ENCODE data around the gene RAPGEF5.
A peak's percentile ranks its signal among the peaks of the same experiment; 100 is the strongest.

RAPGEF5 gene

GRCh38 chr7:22305706-22306105, 51.2 kb downstream of the RAPGEF5 start:
- DNase-seq (ENCODE audit: low spot score), result no peak

DNA sequence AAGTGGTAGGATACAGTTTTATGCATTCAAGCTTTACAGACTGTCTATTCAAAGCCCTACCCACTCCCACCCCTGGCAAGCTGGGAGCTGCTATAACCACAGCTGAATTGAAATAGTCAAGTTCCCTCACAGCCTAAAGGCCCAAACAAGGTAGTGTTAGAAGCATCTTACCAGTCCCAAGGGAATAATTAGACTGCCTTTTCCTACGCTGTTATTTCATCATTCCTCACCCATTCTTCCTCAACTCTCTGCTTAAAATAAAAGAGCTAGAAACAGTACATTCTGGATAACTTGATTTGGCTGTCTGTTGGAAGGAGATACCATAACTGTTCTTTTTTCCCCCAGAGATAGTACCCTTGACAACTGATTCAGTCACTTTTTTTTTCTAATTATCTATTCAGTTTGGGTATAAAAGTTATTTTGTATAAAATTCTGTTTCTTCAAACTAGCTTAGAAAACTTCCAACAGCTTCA, 54.0 kb downstream of the RAPGEF5 start:
- DNase-seq (ENCODE audit: low spot score), result no peak

- no peak for DNase-seq (ENCODE audit: low spot score)
These were observed 54.8 kb downstream of the RAPGEF5 start for GRCh38 chr7:22302193-22302592.

GRCh38 chr7:22301790-22302189, 55.2 kb downstream of the RAPGEF5 start:
- no peak for DNase-seq (ENCODE audit: low spot score)

- no peak for DNase-seq (ENCODE audit: low spot score)
These were observed 56.1 kb downstream of the RAPGEF5 start for GRCh38 chr7:22300839-22301238.

GRCh38 chr7:22296916-22297315, 60.0 kb downstream of the RAPGEF5 start:
- DNase-seq (ENCODE audit: low spot score), result no peak

- DNase-seq (ENCODE audit: low spot score), result no peak
These were observed 60.7 kb downstream of the RAPGEF5 start for GRCh38 chr7:22296265-22296566.

- DNase-seq (ENCODE audit: low spot score), result no peak
These were observed 61.3 kb downstream of the RAPGEF5 start for GRCh38 chr7:22295402-22296264.

- DNase-seq (ENCODE audit: low spot score), result no peak
These were observed 64.4 kb downstream of the RAPGEF5 start for GRCh38 chr7:22292531-22292930.

GRCh38 chr7:22291977-22292376, 65.0 kb downstream of the RAPGEF5 start:
- DNase-seq (ENCODE audit: low spot score), result no peak

DNA sequence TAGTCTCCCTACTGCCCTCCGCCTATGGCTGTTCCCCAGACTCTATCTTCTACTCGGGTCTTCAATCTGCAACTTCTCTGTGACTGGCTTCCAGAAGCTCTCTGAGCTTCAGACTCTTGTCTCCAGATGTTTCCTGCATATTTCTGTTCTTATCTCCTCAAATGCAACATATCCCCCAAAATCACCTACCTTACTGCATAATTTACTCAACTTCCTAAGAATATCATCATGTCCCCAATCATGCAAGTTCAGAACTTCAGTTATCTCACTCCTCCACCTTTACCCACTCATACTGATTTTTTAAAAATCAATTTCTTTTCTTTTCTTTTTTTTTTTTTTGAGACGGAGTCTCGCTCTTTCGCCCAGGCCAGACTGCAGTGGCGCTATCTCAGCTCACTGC, 68.8 kb downstream of the RAPGEF5 start:
- DNase-seq (ENCODE audit: low spot score), result no peak

DNA sequence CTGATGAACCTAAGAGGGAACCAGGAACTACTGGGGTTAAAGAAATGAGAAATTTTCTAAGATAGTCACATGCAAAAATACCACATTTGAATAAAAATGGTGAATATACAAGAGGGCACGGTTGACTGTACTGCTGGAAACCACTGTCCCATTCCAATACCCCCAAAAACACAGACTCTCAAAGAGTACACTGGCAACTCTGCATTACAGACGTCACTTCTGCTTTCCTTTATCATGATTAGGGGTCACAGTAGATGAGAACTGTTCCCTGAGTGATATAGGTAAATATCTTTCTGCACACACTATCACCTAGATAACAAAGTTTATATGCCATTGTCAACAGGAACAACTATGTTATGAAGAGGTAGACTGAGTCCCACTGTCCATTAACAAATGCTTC, 69.5 kb downstream of the RAPGEF5 start:
- no peak for DNase-seq (ENCODE audit: low spot score)

DNA sequence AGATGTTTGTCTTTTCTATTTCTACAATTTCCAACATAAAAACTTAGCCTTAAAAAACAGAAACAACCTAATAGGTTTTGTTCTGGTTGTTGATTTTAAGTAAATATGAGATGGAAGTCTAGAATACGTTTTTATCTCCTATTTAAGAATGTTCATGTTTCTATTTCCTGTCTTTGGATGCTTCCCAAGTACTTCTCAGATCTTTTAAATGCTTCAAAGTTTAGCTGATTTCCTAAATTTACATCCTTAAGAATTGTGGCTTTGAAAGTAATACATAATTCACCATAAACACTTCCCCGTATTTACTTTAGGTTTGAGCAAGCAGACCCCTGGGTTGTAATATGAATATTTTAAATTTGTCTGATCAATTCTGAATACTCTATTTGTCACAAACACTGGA, 70.5 kb downstream of the RAPGEF5 start:
- no peak for DNase-seq (ENCODE audit: low spot score)

GRCh38 chr7:22281481-22281880, 75.5 kb downstream of the RAPGEF5 start:
- DNase-seq (ENCODE audit: low spot score), result no peak

DNA sequence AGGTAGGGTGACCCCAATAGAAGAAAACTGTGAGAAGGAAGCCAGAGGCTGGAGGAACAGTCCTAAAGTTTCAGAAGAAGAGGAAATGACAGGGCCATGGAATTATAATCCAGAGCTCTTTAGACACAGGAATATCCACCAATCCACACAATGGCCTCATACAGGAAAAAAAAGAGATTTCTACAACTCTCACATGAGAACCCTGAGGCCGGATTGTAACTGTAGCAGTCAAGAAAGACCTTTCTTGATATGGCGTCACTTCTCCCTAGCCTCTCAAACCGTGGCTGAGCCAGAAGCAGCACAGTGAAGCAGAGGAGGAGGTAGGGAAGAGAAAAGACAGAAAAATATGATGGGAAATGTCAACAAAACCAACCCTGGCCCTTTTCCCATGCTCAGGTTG, 76.9 kb downstream of the RAPGEF5 start:
- no peak for DNase-seq (ENCODE audit: low spot score)

DNA sequence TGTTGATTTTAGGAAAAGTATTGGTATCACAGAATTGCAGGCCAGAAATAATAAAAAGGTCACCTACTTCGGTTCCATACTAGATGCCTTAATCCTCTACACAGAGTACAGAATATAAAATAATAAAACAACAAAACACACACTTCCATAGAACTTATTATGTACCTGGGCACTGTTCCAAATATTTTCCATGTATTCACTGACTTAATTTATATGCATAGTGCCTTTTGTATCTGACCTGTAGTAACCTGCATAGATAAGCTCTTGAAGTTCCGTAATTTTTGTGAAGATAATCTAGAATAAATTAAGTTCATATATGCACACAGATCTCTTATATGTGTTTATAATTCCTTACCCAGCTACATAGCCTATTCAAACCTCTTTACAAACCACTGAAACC, 78.3 kb downstream of the RAPGEF5 start:
- no peak for DNase-seq (ENCODE audit: low spot score)

GRCh38 chr7:22277375-22277774, 79.6 kb downstream of the RAPGEF5 start:
- DNase-seq (ENCODE audit: low spot score), result no peak

DNA sequence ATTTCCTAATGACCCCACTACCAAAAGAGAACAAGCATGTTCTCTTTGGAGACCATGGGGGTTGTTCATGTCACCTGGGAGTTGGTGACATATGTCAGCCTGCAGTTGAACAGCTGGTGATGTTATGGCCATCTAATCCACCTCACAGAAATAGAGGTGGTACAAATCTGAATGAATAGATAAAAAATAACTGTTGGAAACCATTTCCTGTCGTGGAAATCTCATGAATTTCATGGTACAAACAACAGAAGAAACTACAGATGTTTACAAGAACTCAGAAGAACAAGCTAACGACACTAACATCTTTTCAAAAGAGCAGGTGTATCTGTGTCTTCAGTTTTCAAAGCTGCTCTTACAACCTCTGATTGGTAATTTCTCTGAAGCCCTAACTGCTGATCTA, 81.3 kb downstream of the RAPGEF5 start:
- no peak for DNase-seq (ENCODE audit: low spot score)

- no peak for DNase-seq (ENCODE audit: low spot score)
These were observed 85.6 kb downstream of the RAPGEF5 start for GRCh38 chr7:22271311-22271710.

DNA sequence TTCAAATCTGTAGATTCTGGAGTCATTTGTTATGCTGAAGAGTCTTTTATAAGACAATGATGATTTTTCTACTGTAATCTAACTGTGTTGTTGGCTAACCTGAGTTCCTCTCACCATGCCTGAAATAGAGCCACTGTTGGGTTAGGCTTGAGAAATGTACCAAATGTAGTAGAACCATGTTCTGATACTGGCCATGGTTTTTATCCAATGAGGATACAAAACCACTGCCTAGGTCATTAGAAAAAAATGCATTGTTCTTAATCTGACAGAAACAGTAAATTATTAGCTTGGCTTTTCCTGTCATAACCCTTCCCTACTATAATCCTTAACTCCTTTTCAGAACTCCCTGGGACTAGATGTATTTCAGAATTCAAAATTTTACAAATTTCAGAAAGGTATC, 86.6 kb downstream of the RAPGEF5 start:
- no peak for DNase-seq (ENCODE audit: low spot score)

DNA sequence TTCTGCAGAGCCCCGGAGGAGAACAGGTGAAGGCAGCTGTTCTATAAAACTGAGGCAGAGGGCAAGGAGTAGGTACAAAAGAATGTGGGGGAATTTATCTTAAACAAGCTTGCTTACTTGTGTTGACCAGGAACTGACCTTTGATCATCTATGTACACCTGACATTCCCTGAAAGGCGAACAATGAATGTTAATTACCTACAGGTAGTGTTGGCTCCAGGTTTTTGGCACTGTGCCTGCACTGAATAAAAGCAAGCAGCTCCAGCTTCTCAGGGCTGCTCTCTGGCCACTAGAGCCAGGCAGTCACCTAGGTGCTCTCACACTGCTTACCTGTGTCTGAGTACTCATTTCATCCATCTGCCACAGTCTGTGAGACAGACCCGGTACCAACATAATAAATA, 87.0 kb downstream of the RAPGEF5 start:
- DNase-seq (ENCODE audit: low spot score), result peak; percentile 22

GRCh38 chr7:22268884-22269421, 88.0 kb downstream of the RAPGEF5 start:
- no peak for DNase-seq (ENCODE audit: low spot score)

- no peak for DNase-seq (ENCODE audit: low spot score)
These were observed 88.9 kb downstream of the RAPGEF5 start for GRCh38 chr7:22267930-22268615.

Measured in cerebellar cortex (tissue), 1 donor.